B cell (primary cell): ENCODE measurements around the gene GRID2. TPM values are rescaled to one million over a fixed set of nuclear protein-coding genes. Genes with fewer than 3 reads are reported as not detected.
A peak's percentile ranks its signal among the peaks of the same experiment; 100 is the strongest.

Source experiments
- ATAC-seq: fragments of 200-7000 bp; cut with Tn5 transposase; one replicate; pipeline ENCODE4 v1.10.0; 2021; ENCODE audit warnings: low read depth, mild to moderate bottlenecking, moderate number of reproducible peaks, moderate library complexity
- CTCF ChIA-PET: fragments of 350-600 bp; sonication (Branson Sonifier 250); formaldehyde crosslinking; loops from one replicate; lab custom pipeline; 2021; ENCODE audit warnings: antibody characterized with exemption, inconsistent platforms; lab: Charles Lee
- POLR2A ChIA-PET: fragments of 350-600 bp; sonication (Branson Sonifier 250); formaldehyde crosslinking; loops from one replicate; lab custom pipeline; 2021; ENCODE audit warnings: antibody characterized with exemption; lab: Charles Lee
- DNase-seq: peaks from one replicate; pipeline ENCODE4 v3.0.0; 2013
- H2AFZ ChIP-seq: 2 replicates; pipeline ENCODE4 v1.6.1; 2012; ENCODE audit warnings: mild to moderate bottlenecking, low read depth, low read length; ENCODE audit not compliant: insufficient read depth, poor library complexity, severe bottlenecking
- H3K27ac ChIP-seq, 2 donors: 1 replicate in 1 of 2; 2 replicates in 1 of 2; pipeline ENCODE4 v1.5.1; 2012 to 2013; ENCODE audit warnings: low read length in 2 of 2, mild to moderate bottlenecking in 2 of 2, moderate library complexity in 1 of 2
- H3K27me3 ChIP-seq, 4 experiments: fragments of 200-600 bp in 1 of 4; sonication (generic) in 1 of 4; replicated peaks in 1 of 4; 1 replicate in 2 of 4; 2 replicates in 2 of 4; pipeline versions ENCODE4 v1.6.1 to v1.7.0; 2013 to 2016; ENCODE audit warnings: low read length in 3 of 4, mild to moderate bottlenecking in 2 of 4, mixed read lengths in 1 of 4, moderate library complexity in 1 of 4; ENCODE audit not compliant: insufficient read depth in 4 of 4, control insufficient read depth in 3 of 4; ENCODE audit errors: control extremely low read depth in 1 of 4
- H3K36me3 ChIP-seq, 2 experiments: replicated peaks in 1 of 2; 1 replicate in 1 of 2; 2 replicates in 1 of 2; pipeline versions ENCODE4 v1.6.1 to v1.7.1; 2013; ENCODE audit warnings: low read length in 1 of 2; ENCODE audit not compliant: insufficient read depth in 2 of 2, control insufficient read depth in 1 of 2; ENCODE audit errors: control extremely low read depth in 1 of 2, extremely low read depth in 1 of 2
- H3K4me1 ChIP-seq, 2 donors: fragments of 200-600 bp in 1 of 2; sonication (generic) in 1 of 2; 1 replicate in 1 of 2; 2 replicates in 1 of 2; pipeline versions ENCODE4 v1.5.1 to v1.6.1; 2013 to 2017; ENCODE audit warnings: low read length in 2 of 2; ENCODE audit not compliant: control insufficient read depth in 2 of 2, insufficient read depth in 2 of 2
- H3K4me2 ChIP-seq: replicated peaks from 2 replicates; pipeline ENCODE3; 2012; ENCODE audit warnings: mild to moderate bottlenecking, low read depth, low read length; ENCODE audit not compliant: poor library complexity, severe bottlenecking
- H3K4me3 ChIP-seq, 5 experiments: fragments of 200-600 bp in 1 of 5; sonication (generic) in 1 of 5; 1 replicate in 3 of 5; 2 replicates in 2 of 5; pipeline versions ENCODE4 v1.5.1 to v1.7.0; 2011 to 2016; ENCODE audit warnings: low read length in 4 of 5, mild to moderate bottlenecking in 4 of 5, low read depth in 2 of 5, control low read depth in 1 of 5, moderate library complexity in 1 of 5; ENCODE audit not compliant: insufficient read depth in 1 of 5; ENCODE audit errors: control extremely low read depth in 1 of 5, extremely low read depth in 1 of 5
- H3K79me2 ChIP-seq: fragments of 200-600 bp; sonication (generic); one replicate; pipeline ENCODE4 v1.6.0; 2016; ENCODE audit warnings: low read length; ENCODE audit not compliant: control insufficient read depth, insufficient read depth
- H3K9ac ChIP-seq: fragments of 200-600 bp; sonication (generic); 2 replicates; pipeline ENCODE4 v1.6.1; 2017; ENCODE audit warnings: mild to moderate bottlenecking, low read length, moderate library complexity
- H3K9me3 ChIP-seq, 3 donors: one replicate each; pipeline versions ENCODE4 v1.6.1 to v1.7.1; 2013; ENCODE audit warnings: low read length in 2 of 3; ENCODE audit not compliant: control insufficient read depth in 2 of 3, insufficient read depth in 1 of 3; ENCODE audit errors: control extremely low read depth in 1 of 3
- H4K20me1 ChIP-seq: 2 replicates; pipeline ENCODE4 v1.6.0; 2012; ENCODE audit warnings: mild to moderate bottlenecking, low read length; ENCODE audit not compliant: insufficient read depth, control insufficient read depth, poor library complexity, severe bottlenecking
- H3K27ac Mint-ChIP-seq: one replicate; pipeline ENCODE4 v1.8.0; 2021; ENCODE audit warnings: mixed read lengths
- H3K27me3 Mint-ChIP-seq: one replicate; pipeline ENCODE4 v1.8.0; 2021; ENCODE audit warnings: mixed read lengths
- H3K4me1 Mint-ChIP-seq: one replicate; pipeline ENCODE4 v1.8.0; 2021; ENCODE audit warnings: mixed read lengths
- H3K4me3 Mint-ChIP-seq: one replicate; pipeline ENCODE4 v1.8.0; 2021; ENCODE audit warnings: mixed read lengths
- H3K9me3 Mint-ChIP-seq: one replicate; pipeline ENCODE4 v1.8.0; 2022; ENCODE audit warnings: mixed read lengths; ENCODE audit not compliant: insufficient read depth
- CTCF ChIP-seq: fragments of 200-600 bp; IDR thresholded peaks from one replicate; pipeline ENCODE4 v1.8.0; 2022; ENCODE audit warnings: antibody characterized with exemption, mild to moderate bottlenecking
- EZH2 ChIP-seq: IDR thresholded peaks from 2 replicates; pipeline ENCODE4 v1.6.1; 2012; ENCODE audit warnings: borderline replicate concordance, low read depth, mild to moderate bottlenecking, moderate library complexity, low read length; ENCODE audit not compliant: insufficient read depth, poor library complexity, severe bottlenecking
- WGBS: methylation state at CpG from one replicate; pipeline ENCODE4 v1.1.5; 2013; ENCODE audit warnings: missing lambda C conversion rate; ENCODE audit not compliant: insufficient coverage; 5-methylcytosine and 5-hydroxymethylcytosine counted together
- intact Hi-C: fragments of 100-400 bp; cut with micrococcal nuclease; formaldehyde crosslinking; loops from one replicate; pipeline ENCODE4 v1.10.0; 2022
- polyA plus RNA-seq: library from polyadenylated mRNA; depleted of rRNA; stranded (reverse); fragments of >200 nt; gene quantifications from 2 replicates; pipeline ENCODE4 v1.2.3, GENCODE V29; 2012
- total RNA-seq, 2 donors: library from RNA; stranded (reverse); fragments of 120-200 nt in 1 of 2; gene quantifications; 1 replicate in 1 of 2; 2 replicates in 1 of 2; pipeline versions ENCODE4 v1.2.3 to v1.2.4, GENCODE V29; 2013 to 2022

GRID2 gene
- total and polyA plus RNA-seq, 2 donors (not counting 1 experiment from before 2014, with no cell fraction given), result not detected

GRCh38 chr4:92382128-92382527 is 78.4 kb downstream of the GRID2 start:
- Histone ChIP-seq H3K9me3 (no peaks in the 10 kb centered on the region), H4K20me1 (no peaks in the 10 kb centered on the region), H3K9ac (no peak overlapping the region), H3K27me3 (no peaks in the 10 kb centered on the region), H3K36me3 (no peaks in the 10 kb centered on the region), H2AFZ (no peak overlapping the region), H3K4me3 (no peak overlapping the region), H3K4me1 (no peaks in the 10 kb centered on the region), H3K79me2 (no peaks in the 10 kb centered on the region), H3K27ac (no peak overlapping the region), H3K4me2 (no peak overlapping the region)
- POLR2A ChIA-PET, result no interaction called here
- no peak overlapping the region for H3K27ac Mint-ChIP-seq
- WGBS, result no CpG with 5 or more reads among the region's 1 CpG
- DNase-seq (no peak), ATAC-seq (no peak)
- TF ChIP-seq CTCF, result no peak
- TF ChIP-seq EZH2, result no peak
- no peaks in the 10 kb centered on the region for H3K4me1 Mint-ChIP-seq
- H3K4me3 Mint-ChIP-seq, result no peak overlapping the region
- intact Hi-C loops, result no loop called here
- CTCF ChIA-PET, result no interaction called here
- H3K9me3 Mint-ChIP-seq, result peaks cover under 1% of the 10 kb centered on the region
- no peaks in the 10 kb centered on the region for H3K27me3 Mint-ChIP-seq

GRCh38 chr4:92387459-92388069 is 83.8 kb downstream of the GRID2 start:
- Mint-ChIP-seq H3K9me3 (no peaks in the 10 kb centered on the region), H3K27ac (no peak overlapping the region), H3K27me3 (no peaks in the 10 kb centered on the region), H3K4me3 (no peak overlapping the region), H3K4me1 (no peaks in the 10 kb centered on the region)
- DNase-seq, result peak; percentile 22
- Histone ChIP-seq H3K4me1 (no peaks in the 10 kb centered on the region), H3K36me3 (no peaks in the 10 kb centered on the region), H3K9me3 (no peaks in the 10 kb centered on the region), H3K9ac (no peak overlapping the region), H3K27ac (no peak overlapping the region), H2AFZ (no peak overlapping the region), H3K79me2 (no peaks in the 10 kb centered on the region), H3K27me3 (no peaks in the 10 kb centered on the region), H4K20me1 (no peaks in the 10 kb centered on the region), H3K4me3 (no peak overlapping the region), H3K4me2 (no peak overlapping the region)
- whole genome bisulfite sequencing, result no CpG with 5 or more reads among the region's 1 CpG
- POLR2A ChIA-PET, result no interaction called here
- no peak for ATAC-seq
- intact Hi-C loops, result no loop called here
- CTCF ChIA-PET, result interaction anchor here (1.4 to 1.6 kb wide), 2 partner anchors 36 to 1969 kb away, joined by 3 to 4 read pairs; no protein-coding TSS in a partner anchor
- TF ChIP-seq EZH2, result no peak
- TF ChIP-seq CTCF, result peak; percentile 46
